ENCODE measurements around the gene FKBP2.

FKBP2 gene

DNA sequence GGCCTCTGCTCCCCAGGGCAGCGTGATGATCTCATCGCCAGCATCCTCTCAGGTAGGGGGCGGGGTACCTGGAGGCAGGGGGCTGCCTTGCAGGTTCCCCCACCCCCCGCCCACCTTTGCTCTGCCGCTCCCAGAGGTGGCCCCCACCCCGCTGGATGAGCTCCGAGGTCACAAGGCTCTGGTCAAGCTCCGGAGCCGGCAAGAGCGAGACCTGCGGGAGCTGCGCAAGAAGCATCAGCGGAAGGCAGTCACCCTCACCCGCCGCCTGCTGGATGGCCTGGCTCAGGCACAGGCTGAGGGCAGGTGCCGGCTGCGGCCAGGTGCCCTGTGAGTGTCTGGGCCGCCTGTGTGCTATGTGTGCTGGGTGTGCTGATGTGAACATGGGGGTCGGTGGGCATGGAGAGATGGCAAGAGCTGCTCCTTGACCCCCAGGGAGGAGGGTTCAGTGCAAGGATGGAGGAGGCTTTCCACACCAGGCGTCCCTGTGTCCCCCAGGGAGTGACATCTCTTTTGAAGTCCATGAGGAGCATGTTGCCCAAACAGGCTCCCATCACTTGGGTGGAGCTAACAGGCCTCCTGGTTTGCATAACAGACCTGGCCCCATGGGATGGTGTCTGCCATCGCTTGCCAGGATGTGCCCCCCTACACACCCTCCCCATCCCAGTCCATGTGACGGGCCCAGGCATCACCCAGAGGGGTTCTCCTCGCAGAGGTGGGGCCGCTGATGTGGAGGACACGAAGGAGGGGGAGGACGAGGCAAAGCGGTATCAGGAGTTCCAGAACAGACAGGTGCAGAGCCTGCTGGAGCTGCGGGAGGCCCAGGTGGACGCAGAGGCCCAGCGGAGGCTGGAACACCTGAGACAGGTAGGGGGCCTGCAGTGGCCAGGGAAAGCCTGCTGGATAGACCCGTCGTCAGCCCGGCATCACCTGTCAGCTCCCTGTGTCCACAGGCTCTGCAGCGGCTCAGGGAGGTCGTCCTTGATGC is 24.6 kb downstream of the FKBP2 start:
- no peak for DNase-seq

GRCh38 chr11:64266339-64266738 is 25.4 kb downstream of the FKBP2 start:
- DNase-seq: no peak

GRCh38 chr11:64267207-64267945 is 26.5 kb downstream of the FKBP2 start:
- DNase-seq: no peak

GRCh38 chr11:64268025-64268892 is 27.4 kb downstream of the FKBP2 start:
- DNase-seq: no peak

- no peak for DNase-seq
These were observed 28.1 kb downstream of the FKBP2 start for GRCh38 chr11:64268893-64269539.

DNA sequence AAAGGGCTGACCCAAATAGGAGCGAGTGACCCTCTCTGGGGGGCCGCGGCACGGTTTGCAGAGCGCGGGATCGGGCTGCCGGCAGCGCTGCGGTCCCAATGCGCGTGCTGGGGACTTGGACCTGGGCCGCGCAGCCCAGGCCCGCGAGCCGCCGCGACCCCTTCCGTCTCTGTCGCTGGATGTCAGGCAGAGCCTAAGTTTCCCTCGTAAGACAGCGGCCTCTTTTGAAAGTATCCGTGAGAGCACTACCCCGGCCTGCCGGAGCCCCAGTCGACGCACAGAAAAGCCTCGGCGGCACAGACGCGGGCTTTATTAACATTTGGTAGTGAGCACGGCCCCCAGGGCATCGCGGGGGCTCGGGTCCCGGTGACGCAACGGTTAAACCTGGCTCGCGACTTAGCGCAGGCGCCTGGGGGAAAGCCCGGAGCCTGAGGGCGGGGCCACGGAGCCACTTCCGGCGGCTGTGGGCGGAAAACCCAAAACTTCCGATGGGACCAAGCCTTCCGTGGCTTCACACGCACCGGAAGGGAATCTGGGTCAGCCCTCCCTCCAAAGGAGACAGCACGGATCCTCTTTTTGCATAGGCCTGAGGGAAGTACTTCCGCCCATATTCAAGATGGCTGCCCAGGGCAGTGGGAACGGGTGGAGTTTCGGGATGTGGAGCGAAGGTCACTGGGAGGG is 28.8 kb downstream of the FKBP2 start:
- DNase-seq: peak; percentile 98

DNA sequence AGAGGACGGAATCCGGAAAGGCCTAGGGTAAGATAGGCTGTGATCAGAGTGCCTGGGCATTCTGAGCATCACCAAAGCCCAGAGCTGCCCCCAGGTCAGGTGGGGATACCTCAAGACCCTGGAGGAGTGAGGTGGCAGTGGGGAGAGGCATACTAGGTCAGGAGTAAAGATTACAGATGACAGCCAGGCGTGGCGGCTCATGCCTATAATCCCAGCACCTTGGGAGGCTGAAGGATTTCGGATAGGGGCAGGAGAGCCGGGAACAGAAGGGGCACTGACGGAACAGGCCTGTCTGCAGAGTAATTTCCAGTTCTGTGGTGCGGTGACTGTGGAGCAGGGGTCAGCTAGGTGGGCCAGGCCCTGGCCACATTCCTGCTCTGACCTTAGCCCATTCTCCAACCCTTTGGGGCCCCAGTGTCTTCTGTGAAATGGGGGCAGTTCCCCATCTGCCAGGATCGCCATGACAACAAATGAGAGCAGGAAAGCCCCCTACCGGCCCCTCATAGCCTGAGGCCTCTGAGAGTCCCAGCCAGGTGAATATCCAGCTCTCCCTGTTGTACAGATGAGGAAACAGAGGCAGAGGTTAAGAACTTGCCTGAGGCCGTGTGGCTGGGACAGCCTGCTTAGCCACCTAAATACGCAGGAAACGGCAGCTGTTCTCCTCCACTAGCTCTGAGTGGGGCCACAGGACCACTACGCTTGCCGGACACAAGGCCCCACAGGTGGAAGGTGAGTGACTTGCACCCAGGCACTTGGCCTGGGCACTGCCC is 34.3 kb downstream of the FKBP2 start:
- no peak for DNase-seq

DNA sequence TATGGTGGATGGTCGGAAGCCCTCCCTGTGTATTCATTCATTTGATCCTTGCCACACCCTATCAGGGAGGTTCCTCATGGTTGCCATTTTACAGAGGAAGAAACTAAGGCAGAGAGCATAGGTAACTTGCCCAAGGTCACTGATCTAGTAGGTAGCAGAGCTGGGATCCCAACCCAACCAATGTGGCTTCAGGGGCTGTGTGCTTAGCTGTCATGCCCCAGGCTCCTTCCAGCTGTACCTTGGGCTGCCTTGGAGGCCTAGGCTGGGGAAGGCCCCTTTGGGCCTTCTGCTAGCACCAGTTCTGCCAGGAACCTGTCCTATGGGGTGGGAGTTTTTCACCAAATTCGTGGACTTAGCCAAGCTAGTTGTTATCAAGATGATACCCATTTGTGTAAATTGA is 34.9 kb downstream of the FKBP2 start:
- no peak for DNase-seq

DNA sequence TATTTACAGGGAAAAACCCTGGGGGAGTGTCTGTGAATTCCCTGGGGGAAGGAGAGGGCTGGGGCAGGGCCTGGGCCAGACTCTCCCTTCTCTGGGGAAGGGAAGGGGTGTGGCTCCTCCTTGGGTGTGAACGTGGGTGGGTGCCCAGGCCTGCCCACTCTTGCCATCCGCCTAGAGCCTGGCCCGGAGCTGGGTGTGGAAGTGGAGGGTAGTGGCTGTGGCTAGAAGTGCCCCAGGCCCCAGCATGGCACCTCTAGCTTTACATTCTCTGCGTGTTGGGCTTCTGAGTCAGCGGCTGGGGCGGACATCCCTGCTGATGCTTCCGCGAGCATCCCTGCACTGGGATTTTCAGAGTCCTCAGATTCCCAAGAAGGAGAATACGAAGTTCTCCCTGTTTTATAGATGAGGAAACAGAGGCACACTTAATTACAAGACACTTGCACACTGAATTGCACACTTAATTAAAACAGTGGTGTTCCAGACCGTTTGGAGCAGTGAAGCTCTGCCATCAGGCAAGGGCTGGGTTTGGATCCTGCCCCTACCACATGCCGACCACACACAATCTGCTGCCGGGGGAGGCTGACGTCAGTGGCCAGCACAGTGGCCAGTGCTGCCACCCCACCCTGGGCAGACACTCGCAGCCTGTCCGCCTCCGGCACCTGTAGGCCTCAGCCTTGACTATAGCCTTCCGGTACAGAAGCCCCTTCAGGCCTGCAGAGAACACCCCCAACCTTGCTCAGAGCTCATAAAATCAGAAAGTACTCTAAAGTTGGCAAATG is 35.9 kb downstream of the FKBP2 start:
- no peak for DNase-seq

GRCh38 chr11:64278576-64279190 is 37.8 kb downstream of the FKBP2 start:
- no peak for DNase-seq

GRCh38 chr11:64281957-64282770 is 41.3 kb downstream of the FKBP2 start:
- no peak for DNase-seq

DNA sequence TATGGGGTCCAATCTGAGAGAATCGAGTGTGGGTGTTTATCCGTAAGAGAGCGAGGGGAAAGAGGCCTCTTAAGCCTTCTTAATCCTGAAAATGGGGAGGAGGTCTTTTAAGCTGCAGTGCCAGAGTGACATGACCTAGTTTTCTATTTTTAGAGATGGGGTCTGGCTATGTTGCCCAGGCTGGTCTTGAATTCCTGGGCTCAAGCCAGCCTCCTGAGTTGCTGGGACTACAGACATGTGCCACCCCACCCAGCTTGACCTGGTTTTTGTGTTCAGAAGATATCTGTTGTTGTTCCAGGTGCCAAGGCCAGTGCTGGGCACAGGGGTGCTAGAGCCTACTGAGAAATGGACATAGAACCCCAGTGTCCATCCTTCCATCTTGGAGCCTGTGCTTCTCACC is 42.2 kb downstream of the FKBP2 start:
- DNase-seq: no peak

- DNase-seq: peak; percentile 96
These were observed 43.4 kb downstream of the FKBP2 start, which contains the start of gene BAD for GRCh38 chr11:64284048-64284961. BAD (minus strand) TSS chr11:64284665; CDS start chr11:64284368, 297 bp downstream.

- DNase-seq: peak; percentile 92
These were observed 44.3 kb downstream of the FKBP2 start, which contains the start of gene GPR137 for GRCh38 chr11:64284962-64285884. GPR137 (plus strand) TSS chr11:64285848; CDS start chr11:64286525, 677 bp downstream.

- DNase-seq: peak; percentile 37
These were observed 45.2 kb downstream of the FKBP2 start for GRCh38 chr11:64285885-64286800.

All from CD4-positive, alpha-beta T cell treated with Interleukin-21 for 1 hour (primary cell).